HS-5 (cell line): ENCODE results near the gene TMEM269.
"Not testable (repeated sequence)": the region's sequence is repeated elsewhere in the genome, so short reads cannot be mapped to it uniquely, and the experiment has no call there.

Experiments used
- DNase-seq: peaks from one replicate; pipeline ENCODE4 v3.0.0-alpha.2; 2012; ENCODE audit warnings: low read depth

TMEM269 gene

DNA sequence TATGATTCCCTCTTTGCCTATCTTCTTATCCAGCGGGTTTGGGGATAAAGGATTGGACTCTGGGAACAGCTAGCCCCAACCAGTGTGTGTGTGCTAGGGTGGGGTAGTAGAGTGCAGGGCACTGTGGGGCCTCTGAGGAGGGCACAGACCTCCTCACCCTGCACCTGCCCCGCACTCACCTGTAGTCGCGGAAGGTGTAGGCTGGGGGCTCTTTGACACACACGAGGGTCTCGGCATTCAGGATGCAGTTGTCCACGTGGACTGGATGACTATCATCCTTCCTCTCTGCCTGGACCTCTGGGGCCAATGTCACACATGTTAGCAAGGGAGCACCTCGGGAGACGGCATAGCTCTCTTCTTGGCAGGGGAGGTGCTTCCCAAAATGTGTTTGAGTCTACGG is 36.8 kb upstream of the TMEM269 start:
- no peak for DNase-seq

DNA sequence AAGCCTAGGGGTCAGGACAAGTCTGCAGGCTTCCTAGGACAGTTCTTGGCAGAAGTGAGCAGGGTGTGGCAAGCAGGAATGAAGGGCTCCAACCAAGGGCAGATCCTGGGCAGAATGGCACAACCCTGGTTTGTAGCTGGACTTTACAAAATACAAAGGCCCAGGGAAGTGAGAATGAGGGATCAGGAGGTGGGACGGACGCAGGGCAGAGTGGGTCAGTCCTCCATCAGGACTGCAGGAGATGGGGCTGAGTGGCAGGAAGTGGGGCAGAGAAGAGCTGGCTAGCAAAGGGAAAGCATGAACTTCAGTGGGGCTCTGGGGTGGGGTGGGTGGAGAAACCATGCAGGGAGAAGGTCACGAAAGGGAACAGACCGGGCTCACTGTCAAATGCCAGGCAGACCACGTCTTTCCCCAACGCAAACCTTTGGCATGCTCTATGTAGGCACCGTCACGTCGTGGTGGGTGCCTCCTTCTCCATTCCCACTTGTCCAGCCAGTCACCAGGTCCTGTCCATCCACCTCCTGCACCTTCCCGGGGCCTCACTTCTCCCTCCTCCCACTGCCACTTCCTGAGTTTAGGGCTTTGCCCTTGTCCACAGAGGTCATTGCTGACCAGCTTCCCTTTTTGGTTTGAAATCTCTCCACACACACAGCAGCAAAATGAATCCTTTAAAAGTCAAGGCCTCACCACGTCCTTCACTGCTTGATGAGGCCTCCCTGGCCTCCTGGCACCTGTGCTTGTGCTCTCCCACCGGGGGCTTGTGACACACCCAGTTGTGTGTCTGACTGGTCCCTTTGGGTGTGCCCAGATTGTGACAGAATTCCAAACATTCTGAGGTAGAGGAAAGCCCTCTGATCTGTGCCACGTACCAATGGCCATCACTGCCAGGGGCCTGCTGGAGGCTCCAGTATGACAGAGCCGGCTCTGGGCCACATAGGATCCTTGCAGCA is 36.1 kb upstream of the TMEM269 start:
- DNase-seq = no peak

- no peak for DNase-seq
Measured at GRCh38 chr1:42750041-42750440, 34.8 kb upstream of the TMEM269 start.

DNA sequence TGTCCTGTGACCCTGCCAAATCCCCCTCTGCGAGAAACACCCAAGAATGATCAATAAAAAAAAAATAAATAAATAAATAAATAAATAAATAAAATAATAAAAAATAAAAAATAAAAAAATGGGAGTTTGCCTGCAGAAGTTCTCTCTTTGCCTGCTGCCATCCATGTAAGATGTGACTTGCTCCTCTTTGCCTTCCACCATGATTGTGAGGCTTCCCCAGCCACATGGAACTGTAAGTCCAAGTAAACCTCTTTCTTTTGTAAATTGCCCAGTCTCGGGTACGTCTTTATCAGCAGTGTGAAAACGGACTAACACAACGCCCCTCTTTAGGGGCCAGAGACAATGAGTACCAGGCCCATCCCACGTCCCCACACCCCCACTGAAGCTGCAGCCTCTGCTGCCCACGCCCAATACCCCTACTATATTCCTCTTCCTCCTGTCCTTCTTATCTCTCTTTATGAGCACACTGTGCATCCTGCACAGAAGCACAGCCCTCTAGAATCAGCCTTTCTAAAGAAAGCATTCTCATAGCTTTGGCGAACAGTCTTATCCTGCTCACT is 33.2 kb upstream of the TMEM269 start:
- DNase-seq = not testable (repeated sequence)

DNA sequence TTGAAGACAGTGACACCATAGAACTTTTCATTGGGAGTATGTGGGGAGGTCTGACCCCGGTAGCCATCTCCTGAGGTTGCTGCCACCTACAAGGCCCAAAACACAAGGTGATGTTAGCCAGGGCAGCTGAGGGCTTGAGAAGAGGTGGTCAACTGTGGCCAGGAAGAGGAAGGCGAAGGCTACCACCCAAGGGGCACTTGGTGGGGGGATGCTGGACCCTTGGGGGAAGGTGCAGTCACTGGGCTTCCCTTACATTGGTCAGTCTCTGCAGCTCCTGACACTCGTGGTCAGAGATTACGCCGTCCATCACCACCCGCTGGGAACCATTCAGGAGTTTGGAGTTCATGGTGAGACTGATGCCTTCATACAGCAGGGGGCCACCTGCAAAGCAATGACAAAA is 32.5 kb upstream of the TMEM269 start:
- no peak for DNase-seq

- peak; percentile 43 for DNase-seq
Measured at GRCh38 chr1:42753070-42753469, 31.7 kb upstream of the TMEM269 start.

DNA sequence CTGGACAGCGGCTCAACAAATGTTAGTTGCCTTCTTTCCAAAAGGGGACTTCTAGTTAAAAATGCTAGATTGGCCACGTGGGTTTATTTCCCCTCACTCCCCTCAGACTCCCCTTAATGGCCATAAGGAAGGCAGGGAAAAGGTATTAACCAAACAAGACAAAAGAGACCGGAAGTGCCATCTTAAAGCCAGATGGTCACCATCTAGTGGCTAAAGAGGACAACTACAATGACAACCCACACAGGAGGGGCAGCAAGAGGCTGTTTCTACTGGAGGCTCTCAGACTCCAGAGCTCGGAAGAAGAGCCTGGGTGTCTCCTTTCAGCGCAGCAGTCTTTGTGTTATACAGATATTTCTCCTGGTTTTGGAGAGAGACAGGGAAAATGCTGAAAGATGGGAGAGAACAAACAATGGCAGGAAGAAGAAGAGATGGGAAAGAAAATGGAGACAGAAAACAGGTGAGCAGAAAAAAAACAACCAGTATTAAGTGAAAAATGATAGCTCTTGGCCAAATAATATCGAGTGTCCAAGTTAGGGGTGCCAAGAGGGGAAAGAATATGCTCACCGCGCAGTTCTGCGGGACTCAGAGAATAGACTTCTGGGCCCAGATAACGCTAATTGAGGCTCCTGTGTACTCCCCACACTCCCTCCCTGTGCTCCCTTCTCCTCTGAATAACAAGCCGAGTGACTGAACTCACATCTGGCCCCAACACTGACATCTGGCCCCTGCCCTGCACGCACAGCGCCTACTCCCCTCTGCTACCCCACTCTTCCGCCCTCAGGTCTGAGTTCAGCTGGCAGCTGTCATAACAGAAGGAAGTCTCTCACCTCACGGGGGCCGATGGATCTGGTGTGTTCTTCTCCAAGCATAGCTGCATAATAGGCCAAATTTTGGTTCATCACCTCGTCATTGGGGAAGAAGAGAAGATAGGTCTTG is 27.6 kb upstream of the TMEM269 start:
- DNase-seq = no peak

DNA sequence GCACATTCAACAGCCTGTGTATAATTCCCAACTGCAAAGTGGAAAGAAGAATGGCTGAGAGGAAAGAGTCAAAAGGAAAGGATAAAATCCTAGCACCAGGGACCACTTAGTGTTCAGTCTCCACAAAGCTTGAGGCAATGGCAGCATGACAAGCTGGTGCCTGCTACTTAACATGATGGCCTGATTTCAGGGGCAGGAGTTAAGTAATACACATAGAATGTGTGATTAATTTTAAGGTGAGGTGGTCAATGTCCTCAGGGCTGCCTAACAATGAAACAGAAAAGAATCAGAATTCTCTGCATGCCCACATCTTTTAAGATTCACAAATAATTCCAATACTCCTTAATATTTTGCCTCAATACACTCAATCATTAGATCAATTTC is 26.9 kb upstream of the TMEM269 start:
- no peak for DNase-seq

- no peak for DNase-seq
Measured at GRCh38 chr1:42758641-42759040, 26.1 kb upstream of the TMEM269 start.

- DNase-seq = no peak
Measured at GRCh38 chr1:42759114-42759513, 25.7 kb upstream of the TMEM269 start.

DNA sequence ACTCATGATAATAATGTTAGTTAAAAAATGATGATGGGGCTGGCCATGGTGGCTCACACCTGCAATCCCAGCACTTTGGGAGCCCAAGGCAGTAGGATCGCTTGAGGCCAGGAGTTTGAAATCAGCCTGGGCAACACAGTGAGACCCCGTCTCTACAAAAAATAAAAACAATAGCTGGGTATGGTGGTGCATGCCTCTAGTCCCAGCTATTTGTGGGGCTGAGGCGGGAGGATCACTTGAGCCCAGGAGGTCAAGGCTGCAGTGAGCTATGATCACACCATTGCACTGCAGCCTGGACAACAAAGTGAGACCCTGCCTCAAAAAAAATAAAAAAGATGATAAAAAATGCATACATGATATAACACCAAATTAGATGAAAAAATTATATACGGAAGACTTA is 23.2 kb upstream of the TMEM269 start:
- DNase-seq = no peak

GRCh38 chr1:42762269-42762668 is 22.5 kb upstream of the TMEM269 start:
- DNase-seq = no peak

GRCh38 chr1:42765269-42765668 is 19.5 kb upstream of the TMEM269 start:
- no peak for DNase-seq

- peak; percentile 50 for DNase-seq
Measured at GRCh38 chr1:42765832-42766740, 18.7 kb upstream of the TMEM269 start.

GRCh38 chr1:42766741-42767509 is 17.9 kb upstream of the TMEM269 start, which contains the start of the genes C1orf50 and P3H1:
C1orf50 (plus strand) TSS chr1:42767249; CDS start chr1:42767312, 63 bp downstream.
P3H1 (minus strand) TSS chr1:42767028; CDS start chr1:42766971, 57 bp downstream.
- DNase-seq = peak; percentile 96

DNA sequence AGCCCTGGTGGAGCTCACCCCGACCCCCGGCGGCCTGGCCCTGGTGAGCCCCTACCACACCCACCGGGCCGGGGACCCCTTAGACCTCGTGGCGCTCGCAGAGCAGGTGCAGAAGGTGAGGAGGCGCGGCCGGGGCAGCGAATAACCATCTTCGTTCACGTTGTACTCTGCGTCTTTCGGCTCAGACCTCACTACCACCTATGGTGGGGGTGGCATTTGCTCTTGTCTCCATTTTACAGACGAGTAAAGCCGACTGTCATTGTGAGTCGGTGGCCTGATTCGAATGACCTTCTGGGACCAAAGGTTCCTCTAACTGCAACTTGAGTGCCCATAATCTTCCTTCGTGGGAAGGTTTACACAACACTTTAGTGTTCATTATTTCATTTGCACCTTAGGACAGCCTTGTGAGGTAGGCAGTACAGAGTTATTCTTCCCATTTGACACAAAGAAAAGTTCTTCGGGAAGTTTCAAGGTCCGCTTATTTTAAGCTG is 17.2 kb upstream of the TMEM269 start:
- DNase-seq = no peak

DNA sequence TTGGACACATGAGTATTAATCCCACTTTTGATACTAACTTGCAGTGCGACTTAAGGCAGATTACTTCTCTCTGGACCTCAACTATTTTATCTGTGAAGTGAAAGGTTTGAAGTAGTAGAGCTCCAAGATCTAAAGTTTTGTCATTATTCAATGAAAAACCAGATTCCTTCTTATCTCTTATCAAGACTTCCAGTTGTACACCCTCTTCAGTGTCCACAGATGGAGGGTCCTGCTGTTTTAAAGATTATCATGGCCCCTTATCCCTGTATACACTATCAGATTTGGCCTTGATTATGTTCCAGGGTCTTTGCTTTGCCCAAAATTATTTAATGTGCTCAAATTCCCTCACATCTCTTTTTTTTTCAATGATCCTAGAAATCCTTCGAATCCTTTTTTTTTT is 16.6 kb upstream of the TMEM269 start:
- no peak for DNase-seq

DNA sequence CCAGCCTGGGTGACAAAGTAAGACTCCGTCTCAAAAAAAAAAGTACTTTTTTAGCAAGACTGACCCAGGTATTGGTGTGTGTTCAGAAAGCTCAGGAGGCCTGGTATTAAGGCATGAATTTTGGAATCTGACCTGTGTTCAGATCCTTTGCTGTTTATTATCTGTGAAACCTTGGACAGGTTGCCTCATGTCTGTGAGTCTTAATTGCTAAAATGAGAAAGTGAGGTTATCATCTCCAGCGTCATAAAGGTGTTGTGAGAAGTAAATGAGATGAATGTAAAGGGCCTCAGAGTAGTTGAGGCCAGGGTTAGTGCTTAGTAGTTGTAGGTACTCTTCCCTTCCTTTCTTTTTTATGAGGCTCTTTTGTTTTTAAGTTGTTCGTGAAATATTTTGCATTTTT is 15.0 kb upstream of the TMEM269 start:
- no peak for DNase-seq

- DNase-seq = no peak
Measured at GRCh38 chr1:42773420-42773819, 11.4 kb upstream of the TMEM269 start.

DNA sequence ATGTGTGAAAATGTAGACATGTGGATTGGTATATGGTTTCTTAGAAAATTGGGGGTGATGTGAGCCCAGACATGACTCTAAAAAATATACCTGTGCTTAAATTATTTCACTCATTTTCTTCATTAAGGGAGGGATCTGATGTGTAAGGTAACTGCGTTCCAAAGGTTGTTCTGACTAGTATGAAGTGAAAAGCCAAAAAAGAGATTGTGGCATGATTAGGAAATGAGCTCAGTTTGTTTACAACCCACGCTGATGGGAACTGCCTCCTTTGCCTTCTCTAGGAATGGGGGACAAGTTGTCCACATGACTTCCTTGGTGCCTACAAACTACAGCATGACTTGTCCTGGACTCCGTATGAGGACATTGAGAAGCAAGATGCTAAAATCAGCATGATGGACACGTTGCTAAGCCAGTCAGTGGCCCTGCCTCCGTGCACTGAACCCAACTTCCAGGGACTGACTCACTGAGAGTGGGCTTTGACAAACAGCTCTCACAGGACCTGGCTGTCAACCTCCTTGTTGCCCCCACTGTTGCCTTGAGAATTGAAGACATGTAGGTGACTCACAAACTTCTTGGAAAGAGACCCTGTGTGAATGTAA is 9.8 kb upstream of the TMEM269 start:
- no peak for DNase-seq
